GM21526 (cell line): ENCODE data around the gene DCUN1D2.

Source experiments
- ATAC-seq: cut with Tn5 transposase; IDR thresholded peaks from one replicate; pipeline ENCODE4 v1.9.1; 2021; ENCODE audit warnings: moderate library complexity; ENCODE audit not compliant: unreplicated experiment, low FRiP score

The DCUN1D2 gene

GRCh38 chr13:113520571-113520970 lies 30.1 kb upstream of the DCUN1D2 start:
- no peak for ATAC-seq

GRCh38 chr13:113519556-113519955 lies 29.0 kb upstream of the DCUN1D2 start:
- no peak for ATAC-seq

GRCh38 chr13:113518076-113518803 lies 27.7 kb upstream of the DCUN1D2 start:
- no peak for ATAC-seq

- no peak for ATAC-seq
Measured at GRCh38 chr13:113514847-113515246, 24.3 kb upstream of the DCUN1D2 start.

GRCh38 chr13:113513761-113514160 lies 23.2 kb upstream of the DCUN1D2 start:
- no peak for ATAC-seq

- no peak for ATAC-seq
Measured at GRCh38 chr13:113511361-113511760, 20.9 kb upstream of the DCUN1D2 start.

GRCh38 chr13:113510871-113511270 lies 20.4 kb upstream of the DCUN1D2 start:
- ATAC-seq: no peak

GRCh38 chr13:113509989-113510388 lies 19.5 kb upstream of the DCUN1D2 start:
- ATAC-seq: no peak

GRCh38 chr13:113508521-113509254 lies 18.2 kb upstream of the DCUN1D2 start:
- no peak for ATAC-seq

GRCh38 chr13:113507505-113508345 lies 17.2 kb upstream of the DCUN1D2 start:
- no peak for ATAC-seq

GRCh38 chr13:113506871-113507388 lies 16.4 kb upstream of the DCUN1D2 start:
- ATAC-seq: no peak

GRCh38 chr13:113506025-113506685 lies 15.6 kb upstream of the DCUN1D2 start:
- ATAC-seq: no peak

GRCh38 chr13:113502686-113503085 lies 12.2 kb upstream of the DCUN1D2 start:
- no peak for ATAC-seq

- no peak for ATAC-seq
Measured at GRCh38 chr13:113500530-113501265, 10.2 kb upstream of the DCUN1D2 start.

GRCh38 chr13:113499936-113500335 lies 9.4 kb upstream of the DCUN1D2 start:
- no peak for ATAC-seq

GRCh38 chr13:113498905-113499304 lies 8.4 kb upstream of the DCUN1D2 start:
- ATAC-seq: no peak

- no peak for ATAC-seq
Measured at GRCh38 chr13:113497217-113497616, 6.7 kb upstream of the DCUN1D2 start.

GRCh38 chr13:113495494-113496210 lies 5.1 kb upstream of the DCUN1D2 start:
- ATAC-seq: no peak

GRCh38 chr13:113493315-113493951 lies 2.9 kb upstream of the DCUN1D2 start:
- ATAC-seq: no peak
